IMR-90 (cell line): ENCODE data around the gene CPED1. TPM values are rescaled to one million over a fixed set of nuclear protein-coding genes. Genes with fewer than 3 reads are reported as not detected.

Experiments used
- ATAC-seq: fragments of 200-7000 bp; cut with Tn5 transposase; 2 replicates; pipeline ENCODE4 v1.9.1; 2020; ENCODE audit warnings: low read depth, mild to moderate bottlenecking, moderate library complexity
- BruUV-seq: library from RNA; stranded (reverse); fragments of 400-500 nt; replicated peaks from 2 replicates; lab custom pipeline; 2021; lab: Mats Ljungman, UMichigan
- CTCF ChIA-PET: fragments of 300-600 bp; formaldehyde crosslinking; extraction: SDS; loops from one replicate; lab custom pipeline; 2021; ENCODE audit warnings: antibody characterized with exemption; lab: Yijun Ruan, JAX
- POLR2A ChIA-PET: fragments of 300-600 bp; sonication (Branson Sonifier 250); formaldehyde crosslinking; loops from one replicate; lab custom pipeline; 2022; ENCODE audit warnings: antibody characterized with exemption; ENCODE audit not compliant: unreplicated experiment; lab: Charles Lee
- DNase-seq: peaks from one replicate; pipeline ENCODE4 v3.0.0; 2013
- H2AFZ ChIP-seq: replicated peaks from 2 replicates; pipeline ENCODE3; 2013; ENCODE audit warnings: low read length, mild to moderate bottlenecking; ENCODE audit not compliant: poor library complexity
- H2AK5ac ChIP-seq: 2 replicates; pipeline ENCODE4 v1.6.1; 2013; ENCODE audit warnings: low read depth, low read length, inconsistent platforms
- H2AK9ac ChIP-seq: replicated peaks from 2 replicates; pipeline ENCODE3; 2013; ENCODE audit warnings: mild to moderate bottlenecking, low read depth, low read length, moderate library complexity; ENCODE audit not compliant: poor library complexity
- H2BK120ac ChIP-seq: 2 replicates; pipeline ENCODE4 v1.6.1; 2013; ENCODE audit warnings: low read depth, low read length, inconsistent platforms
- H2BK15ac ChIP-seq: 3 replicates; pipeline ENCODE4 v1.6.1; 2013; ENCODE audit warnings: low read depth, low read length, inconsistent platforms
- H2BK20ac ChIP-seq: 2 replicates; pipeline ENCODE4 v1.6.1; 2013; ENCODE audit warnings: low read depth, mild to moderate bottlenecking, inconsistent platforms, low read length, moderate library complexity
- H2BK5ac ChIP-seq: 2 replicates; pipeline ENCODE4 v1.6.1; 2013; ENCODE audit warnings: mild to moderate bottlenecking, low read depth, low read length, inconsistent platforms; ENCODE audit not compliant: poor library complexity, severe bottlenecking
- H3K14ac ChIP-seq: replicated peaks from 2 replicates; pipeline ENCODE4 v1.6.1; 2013; ENCODE audit warnings: low read depth, low read length, inconsistent platforms
- H3K18ac ChIP-seq: 2 replicates; pipeline ENCODE4 v1.6.1; 2013; ENCODE audit warnings: low read depth, low read length, control low read depth
- H3K23ac ChIP-seq: 2 replicates; pipeline ENCODE4 v1.6.1; 2013; ENCODE audit warnings: low read depth, low read length, inconsistent platforms
- H3K27ac ChIP-seq: 2 replicates; pipeline ENCODE4 v1.5.1; 2013; ENCODE audit warnings: mild to moderate bottlenecking, control low read depth, low read length; ENCODE audit not compliant: insufficient read depth
- H3K27me3 ChIP-seq: 2 replicates; pipeline ENCODE4 v1.6.1; 2013; ENCODE audit warnings: low read length; ENCODE audit not compliant: control insufficient read depth, insufficient read depth
- H3K36me3 ChIP-seq: 2 replicates; pipeline ENCODE4 v1.6.1; 2013; ENCODE audit warnings: low read length, mixed read lengths; ENCODE audit not compliant: control insufficient read depth, insufficient read depth
- H3K4ac ChIP-seq: 2 replicates; pipeline ENCODE4 v1.6.1; 2013; ENCODE audit warnings: low read depth, low read length, inconsistent platforms
- H3K4me1 ChIP-seq: 2 replicates; pipeline ENCODE4 v1.6.1; 2013; ENCODE audit warnings: low read length, mixed read lengths; ENCODE audit not compliant: control insufficient read depth, insufficient read depth
- H3K4me2 ChIP-seq: 2 replicates; pipeline ENCODE4 v1.6.1; 2013; ENCODE audit warnings: low read depth, mild to moderate bottlenecking, control low read depth, low read length, moderate library complexity
- H3K4me3 ChIP-seq: 2 replicates; pipeline ENCODE4 v1.5.1; 2013; ENCODE audit warnings: low read depth, mild to moderate bottlenecking, control low read depth, low read length, moderate library complexity; ENCODE audit not compliant: insufficient read depth
- H3K56ac ChIP-seq: 2 replicates; pipeline ENCODE4 v1.6.1; 2013; ENCODE audit warnings: low read length, inconsistent platforms; ENCODE audit not compliant: insufficient read depth; ENCODE audit errors: extremely low read depth
- H3K79me1 ChIP-seq, 2 experiments: 2 replicates each; pipeline ENCODE4 v1.6.1; 2013; ENCODE audit warnings: low read length in 2 of 2, inconsistent platforms in 1 of 2, low read depth in 1 of 2
- H3K9ac ChIP-seq: 2 replicates; pipeline ENCODE4 v1.6.1; 2013; ENCODE audit warnings: low read depth, low read length, control low read depth
- H3K9me1 ChIP-seq: 2 replicates; pipeline ENCODE4 v1.6.1; 2013; ENCODE audit warnings: low read length, inconsistent platforms; ENCODE audit not compliant: insufficient read depth
- H3K9me3 ChIP-seq: 2 replicates; pipeline ENCODE4 v1.6.1; 2013; ENCODE audit warnings: low read length; ENCODE audit not compliant: control insufficient read depth, insufficient read depth
- H4K20me1 ChIP-seq: 2 replicates; pipeline ENCODE4 v1.6.1; 2013; ENCODE audit warnings: low read length, inconsistent platforms; ENCODE audit not compliant: insufficient read depth
- H4K5ac ChIP-seq: 2 replicates; pipeline ENCODE4 v1.6.1; 2013; ENCODE audit warnings: mild to moderate bottlenecking, low read depth, low read length, control low read depth
- H4K8ac ChIP-seq, 2 experiments: 2 replicates each; pipeline ENCODE4 v1.6.1; 2013; ENCODE audit warnings: low read depth in 2 of 2, low read length in 2 of 2, control low read depth in 1 of 2, inconsistent platforms in 1 of 2
- H4K91ac ChIP-seq: 2 replicates; pipeline ENCODE4 v1.6.1; 2013; ENCODE audit warnings: low read depth, low read length, inconsistent platforms; ENCODE audit not compliant: insufficient read depth
- CTCF ChIP-seq: conservative IDR thresholded peaks from 2 replicates; pipeline ENCODE4 v1.5.1; 2012; ENCODE audit warnings: mild to moderate bottlenecking, low read depth, low read length, improper control_type of control experiment
- WGBS, 2 experiments: methylation state at CpG; one replicate each; pipeline versions ENCODE4 v1.1.5 to v1.1.7; 2013; ENCODE audit warnings: missing lambda C conversion rate in 2 of 2; ENCODE audit not compliant: insufficient read length in 1 of 2; ENCODE audit errors: extremely low coverage in 2 of 2; 5-methylcytosine and 5-hydroxymethylcytosine counted together
- dilution Hi-C: fragments of 300-500 bp; cut with HindIII; formaldehyde crosslinking; loops from one replicate; pipeline ENCODE4 v1.14.3; 2018; ENCODE audit warnings: low sequenced_read_pairs; ENCODE audit not compliant: unreplicated experiment
- in situ Hi-C: fragments of 300-500 bp; cut with MboI; formaldehyde crosslinking; loops from 3 replicates; pipeline ENCODE4 v1.14.3; 2019; ENCODE audit warnings: low sequenced_read_pairs, inconsistent platforms, mixed read lengths
- intact Hi-C: fragments of 100-400 bp; cut with micrococcal nuclease; formaldehyde crosslinking; loops from 2 replicates; pipeline ENCODE4 v1.10.0; 2022
- polyA plus RNA-seq, 3 experiments: library from polyadenylated mRNA; depleted of rRNA; stranded (reverse); fragments of >200 nt; gene quantifications; 2 replicates each; pipeline ENCODE4 v1.2.3, GENCODE V29; 2012; ENCODE audit warnings: low replicate concordance in 1 of 3
- total RNA-seq: library from RNA; depleted of rRNA; stranded (reverse); fragments of >200 nt; gene quantifications from 2 replicates; pipeline ENCODE4 v1.2.3, GENCODE V29; 2012

Gene CPED1
- total and polyA plus RNA-seq, 2 of the 4 experiments (the other 2 are of a cell fraction) = 31.2 to 96.8 TPM

DNA sequence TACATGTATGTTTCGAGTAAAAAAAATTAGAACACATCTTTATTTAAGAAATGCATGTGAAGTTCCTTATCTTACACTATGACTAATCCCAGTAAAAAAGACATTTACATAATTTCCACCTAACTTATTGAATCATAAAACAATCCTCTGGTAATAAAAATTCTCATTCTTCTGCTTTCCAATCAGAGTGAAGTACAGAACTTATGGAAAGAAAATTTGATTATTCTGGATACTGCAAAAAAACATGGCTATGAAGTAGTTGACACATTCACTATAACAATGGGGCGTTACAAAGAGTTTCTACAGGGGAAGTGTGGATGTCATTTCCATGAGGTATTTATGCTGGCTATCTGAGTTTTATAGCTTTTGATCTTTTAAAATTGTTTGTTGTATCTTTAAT, 282.6 kb downstream of the CPED1 start:
- Histone ChIP-seq H3K79me1 (no peaks in the 10 kb centered on the region), H4K20me1 (no peaks in the 10 kb centered on the region), H4K8ac (no peak overlapping the region), H3K4me1 (no peaks in the 10 kb centered on the region), H3K9ac (no peak overlapping the region), H2AFZ (no peak overlapping the region), H3K23ac (no peak overlapping the region), H3K9me3 (no peaks in the 10 kb centered on the region), H3K18ac (no peak overlapping the region), H3K4me3 (no peak overlapping the region), H3K27me3 (no peaks in the 10 kb centered on the region), H3K56ac (no peak overlapping the region), H3K27ac (no peak overlapping the region), H4K5ac (no peak overlapping the region), H2BK120ac (no peak overlapping the region), H2AK5ac (no peak overlapping the region), H2BK15ac (no peak overlapping the region), H2BK20ac (no peak overlapping the region), H4K91ac (no peak overlapping the region), H3K36me3 (peaks cover 6% of the 10 kb centered on the region), H2AK9ac (no peak overlapping the region), H3K14ac (no peak overlapping the region), H3K4me2 (no peak overlapping the region), H3K9me1 (no peaks in the 10 kb centered on the region), H3K4ac (no peak overlapping the region), H2BK5ac (no peak overlapping the region)
- DNase-seq (no peak), ATAC-seq (no peak)
- TF ChIP-seq CTCF = no peak
- WGBS, 2 experiments = no CpG with 5 or more reads among the region's 2 CpGs
- intact Hi-C loops = loop anchor here (5.0 kb wide), 1 partner anchor 94 kb away; no protein-coding TSS in a partner anchor
- ChIA-PET POLR2A (no interaction called here), CTCF (no interaction called here)
- in situ Hi-C loops = no loop called here
- dilution Hi-C loops = no loop called here
- BruUV-seq = no TSS peak
